Measurements from ENCODE around the gene PHF19. TPM values are rescaled to one million over a fixed set of nuclear protein-coding genes. Genes with fewer than 3 reads are reported as not detected.

Gene PHF19
- total and polyA plus RNA-seq, 10 of the 15 experiments (the other 5 are each of a cell fraction or from before 2014, with no cell fraction given) = 26.0 to 133 (median 87.7) TPM

GRCh38 chr9:120818595-120818994, 58.4 kb downstream of the PHF19 start:
- Histone ChIP-seq H4K20me1 (ENCODE audit: control insufficient read depth, insufficient read depth) (no peaks in the 10 kb centered on the region), H3K9me3 (replicated peaks; ENCODE audit: control insufficient read depth, insufficient read depth, low read length) (no peaks in the 10 kb centered on the region), H3K27me3 (replicated peaks in 1 of 2; ENCODE audit: control insufficient read depth in 2 of 2, insufficient read depth in 2 of 2, low read length in 1 of 2) (no peaks in the 10 kb centered on the region), H3K4me1 (ENCODE audit: control insufficient read depth, insufficient read depth, low read length) (no peaks in the 10 kb centered on the region; the same call in 1 of the 2 replicates), H2AFZ (ENCODE audit: control insufficient read depth, low read depth, low read length) (no peak overlapping the region), H3K79me2 (ENCODE audit: control insufficient read depth, insufficient read depth, low read length) (no peaks in the 10 kb centered on the region), H3K27ac (ENCODE audit: control insufficient read depth, insufficient read depth) (no peak overlapping the region), H3K4me3 (no peak overlapping the region), H3K9ac (ENCODE audit: control insufficient read depth, insufficient read depth, low read length) (no peak overlapping the region), H3K4me2 (ENCODE audit: control insufficient read depth, insufficient read depth) (no peak overlapping the region), H3K36me3 (ENCODE audit: control insufficient read depth in 2 of 2, insufficient read depth in 2 of 2, low read length in 1 of 2) (peaks cover 0 to 23% of the 10 kb centered on the region in 2 experiments; a peak in 2 of 4 replicates)
- no peak for TF ChIP-seq SP1 (IDR thresholded peaks at IDR 0.05; ENCODE audit: low read depth, low read length)
- TF ChIP-seq GABPA (IDR thresholded peaks at IDR 0.05; ENCODE audit: low read depth) = no peak
- no peak for TF ChIP-seq ZNF274 (IDR thresholded peaks at IDR 0.05; ENCODE audit: insufficient read depth, insufficient read length)
- TF ChIP-seq ZBTB11 (CRISPR knock-in tag; IDR thresholded peaks at IDR 0.05) = no peak
- no peak for TF ChIP-seq CHD2 (IDR thresholded peaks at IDR 0.05; ENCODE audit: borderline replicate concordance, low read depth, low read length)
- TF ChIP-seq ASH2L (IDR thresholded peaks at IDR 0.05; ENCODE audit: borderline replicate concordance, low read depth) = no peak
- no peak for TF ChIP-seq JUNB (IDR thresholded peaks at IDR 0.05)
- TF ChIP-seq HDAC6 (IDR thresholded peaks at IDR 0.05; ENCODE audit: unreplicated experiment) = no peak
- no peak for TF ChIP-seq BMI1 (IDR thresholded peaks at IDR 0.05; ENCODE audit: borderline replicate concordance)
- no peak for TF ChIP-seq BACH1 (IDR thresholded peaks at IDR 0.05; ENCODE audit: borderline replicate concordance)
- no peak for TF ChIP-seq NFYA (IDR thresholded peaks at IDR 0.05; ENCODE audit: borderline replicate concordance, low read depth, low read length)
- no peak for TF ChIP-seq MXI1 (IDR thresholded peaks at IDR 0.05; ENCODE audit: low read depth, low read length)
- no peak for FAIRE-seq
- intact Hi-C loops (cut with micrococcal nuclease; ENCODE audit: unreplicated experiment) (no loop called here), in situ Hi-C loops (cut with MboI) (no loop called here)
- ChIA-PET POLR2A (no interaction called here), CTCF (no interaction called here), RAD21 (ENCODE audit: unreplicated experiment) (no interaction called here), SMC1A (ENCODE audit: uncharacterized antibody, unreplicated experiment) (no interaction called here)
- DNase-seq (ENCODE audit: low read depth, low spot score) = no peak
- no peak for ATAC-seq
- BruUV-seq (replicated peaks) = no TSS peak
- WGBS (ENCODE audit: insufficient coverage, insufficient replicate concordance, low lambda C conversion rate, missing lambda C conversion rate) = 86% methylated on average over 1 of the region's 1 CpG

Data from GM12878 (cell line).